ENCODE measurements around the gene SMURF1.

DNA sequence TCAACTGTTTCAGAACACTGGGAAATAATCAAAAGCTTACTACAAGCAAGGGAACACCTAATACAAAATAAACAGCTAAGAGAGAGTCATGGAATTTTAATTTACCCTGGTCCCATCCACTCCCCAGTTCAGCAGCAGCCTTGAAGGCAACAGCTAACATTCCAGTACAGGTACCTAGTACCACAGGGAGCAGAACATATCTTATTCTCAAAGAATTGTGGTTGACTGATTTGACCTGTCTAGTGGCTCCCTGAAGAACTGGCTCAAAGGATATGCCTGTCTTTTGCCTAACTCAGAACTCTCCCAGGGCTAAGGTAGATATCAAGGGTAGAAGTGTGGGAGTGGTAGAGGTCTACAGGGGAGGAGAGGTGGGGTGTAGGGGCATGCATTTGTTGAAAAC lies 32.3 kb downstream of the SMURF1 start:
- TF ChIP-seq, protein P1, sequence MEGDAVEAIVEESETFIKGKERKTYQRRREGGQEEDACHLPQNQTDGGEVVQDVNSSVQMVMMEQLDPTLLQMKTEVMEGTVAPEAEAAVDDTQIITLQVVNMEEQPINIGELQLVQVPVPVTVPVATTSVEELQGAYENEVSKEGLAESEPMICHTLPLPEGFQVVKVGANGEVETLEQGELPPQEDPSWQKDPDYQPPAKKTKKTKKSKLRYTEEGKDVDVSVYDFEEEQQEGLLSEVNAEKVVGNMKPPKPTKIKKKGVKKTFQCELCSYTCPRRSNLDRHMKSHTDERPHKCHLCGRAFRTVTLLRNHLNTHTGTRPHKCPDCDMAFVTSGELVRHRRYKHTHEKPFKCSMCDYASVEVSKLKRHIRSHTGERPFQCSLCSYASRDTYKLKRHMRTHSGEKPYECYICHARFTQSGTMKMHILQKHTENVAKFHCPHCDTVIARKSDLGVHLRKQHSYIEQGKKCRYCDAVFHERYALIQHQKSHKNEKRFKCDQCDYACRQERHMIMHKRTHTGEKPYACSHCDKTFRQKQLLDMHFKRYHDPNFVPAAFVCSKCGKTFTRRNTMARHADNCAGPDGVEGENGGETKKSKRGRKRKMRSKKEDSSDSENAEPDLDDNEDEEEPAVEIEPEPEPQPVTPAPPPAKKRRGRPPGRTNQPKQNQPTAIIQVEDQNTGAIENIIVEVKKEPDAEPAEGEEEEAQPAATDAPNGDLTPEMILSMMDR (conservative IDR thresholded peaks at IDR 0.05 in 1 of 2, IDR thresholded peaks at IDR 0.05 in 1 of 2; ENCODE audit: extremely low read depth in 1 of 2, insufficient read depth in 1 of 2, low read depth in 1 of 2, low read length in 2 of 2): no peak
- no peak for TF ChIP-seq EZH2 (IDR thresholded peaks at IDR 0.05; ENCODE audit: borderline replicate concordance, low read length)

Measured in mammary epithelial cell (primary cell).